Thyroid gland (tissue), 4 donors: ENCODE data around the gene MAN2A2. TPM values are rescaled to one million over a fixed set of nuclear protein-coding genes. Genes with fewer than 3 reads are reported as not detected.
"Not testable (repeated sequence)": the region's sequence is repeated elsewhere in the genome, so short reads cannot be mapped to it uniquely, and the experiment has no call there.

ENCODE experiments used
- DNase-seq, 2 donors: peaks; one replicate each; pipeline ENCODE4 v3.0.0-alpha.2; 2019
- H3K27ac ChIP-seq, 3 donors: fragments of 200-600 bp; sonication (generic); 1 replicate in 2 of 3; 2 replicates in 1 of 3; pipeline ENCODE4 v1.5.1; 2016 to 2019; ENCODE audit warnings: mild to moderate bottlenecking in 1 of 3, moderate library complexity in 1 of 3
- H3K27me3 ChIP-seq: fragments of 200-600 bp; sonication (generic); one replicate; pipeline ENCODE4 v1.5.1; 2019
- H3K36me3 ChIP-seq, 2 donors: fragments of 200-600 bp; sonication (generic); one replicate each; pipeline ENCODE4 v1.5.1; 2016 to 2019
- H3K4me1 ChIP-seq, 2 donors: fragments of 200-600 bp; sonication (generic); one replicate each; pipeline ENCODE4 v1.5.1; 2017 to 2019
- H3K4me3 ChIP-seq, 3 donors: fragments of 200-600 bp; sonication (generic); replicated peaks in 1 of 3; 1 replicate in 2 of 3; 2 replicates in 1 of 3; pipeline ENCODE4 v1.5.1; 2016; ENCODE audit warnings: mild to moderate bottlenecking in 1 of 3
- H3K9me3 ChIP-seq: fragments of 200-600 bp; sonication (generic); one replicate; pipeline ENCODE4 v1.5.1; 2017
- POLR2A ChIP-seq, 2 donors: fragments of 450-650 bp; IDR thresholded peaks; one replicate each; pipeline ENCODE4 v1.6.1; 2017; ENCODE audit warnings: antibody characterized with exemption in 2 of 2, mild to moderate bottlenecking in 2 of 2, moderate library complexity in 1 of 2
- WGBS, 2 donors: methylation state at CpG; one replicate each; pipeline ENCODE4 v1.1.5; 2017; 5-methylcytosine and 5-hydroxymethylcytosine counted together
- intact Hi-C: fragments of 100-400 bp; cut with DNase I; formaldehyde crosslinking; loops from one replicate; pipeline ENCODE4 v1.15.1; 2023
- total RNA-seq, 4 donors: library from RNA; depleted of rRNA; stranded (reverse); fragments of >200 nt; gene quantifications; one replicate each; pipeline ENCODE4 v1.2.3, GENCODE V29; 2016
- TF ChIP-seq, protein P1 (sequence below), 6 experiments: fragments of 200-600 bp in 3 of 6; fragments of 450-650 bp in 3 of 6; sonication (generic) in 3 of 6; IDR thresholded peaks; one replicate each; pipeline ENCODE4 v1.5.1; 2016 to 2019; ENCODE audit warnings: antibody characterized with exemption in 6 of 6, mild to moderate bottlenecking in 2 of 6, inconsistent platforms in 1 of 6, moderate library complexity in 1 of 6

MAN2A2 gene
- total RNA-seq, 4 donors from 2014 or later: 30.1 to 129 (median 58.9) TPM

GRCh38 chr15:90918034-90918788 is 15.1 kb downstream of the MAN2A2 start:
- WGBS, 2 donors: 92 to 97% methylated on average over 23 of the region's 23 CpGs
- Histone ChIP-seq H3K27ac (no peak overlapping the region), H3K27me3 (no peaks in the 10 kb centered on the region), H3K4me1 (no peaks in the 10 kb centered on the region), H3K36me3 (peaks cover 78 to 81% of the 10 kb centered on the region in 2 donors), H3K4me3 (no peak overlapping the region), H3K9me3 (no peaks in the 10 kb centered on the region)
- TF ChIP-seq POLR2A (IDR thresholded peaks at IDR 0.05): no peak
- TF ChIP-seq, protein P1, sequence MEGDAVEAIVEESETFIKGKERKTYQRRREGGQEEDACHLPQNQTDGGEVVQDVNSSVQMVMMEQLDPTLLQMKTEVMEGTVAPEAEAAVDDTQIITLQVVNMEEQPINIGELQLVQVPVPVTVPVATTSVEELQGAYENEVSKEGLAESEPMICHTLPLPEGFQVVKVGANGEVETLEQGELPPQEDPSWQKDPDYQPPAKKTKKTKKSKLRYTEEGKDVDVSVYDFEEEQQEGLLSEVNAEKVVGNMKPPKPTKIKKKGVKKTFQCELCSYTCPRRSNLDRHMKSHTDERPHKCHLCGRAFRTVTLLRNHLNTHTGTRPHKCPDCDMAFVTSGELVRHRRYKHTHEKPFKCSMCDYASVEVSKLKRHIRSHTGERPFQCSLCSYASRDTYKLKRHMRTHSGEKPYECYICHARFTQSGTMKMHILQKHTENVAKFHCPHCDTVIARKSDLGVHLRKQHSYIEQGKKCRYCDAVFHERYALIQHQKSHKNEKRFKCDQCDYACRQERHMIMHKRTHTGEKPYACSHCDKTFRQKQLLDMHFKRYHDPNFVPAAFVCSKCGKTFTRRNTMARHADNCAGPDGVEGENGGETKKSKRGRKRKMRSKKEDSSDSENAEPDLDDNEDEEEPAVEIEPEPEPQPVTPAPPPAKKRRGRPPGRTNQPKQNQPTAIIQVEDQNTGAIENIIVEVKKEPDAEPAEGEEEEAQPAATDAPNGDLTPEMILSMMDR (IDR thresholded peaks at IDR 0.05): no peak
- intact Hi-C loops: no loop called here
- DNase-seq: no peak

- WGBS, 2 donors: 94 to 98% methylated on average over 6 of the region's 6 CpGs
- intact Hi-C loops: no loop called here
- no peak for TF ChIP-seq POLR2A (IDR thresholded peaks at IDR 0.05)
- TF ChIP-seq, protein P1 (IDR thresholded peaks at IDR 0.05): no peak
- Histone ChIP-seq H3K27ac (no peak overlapping the region), H3K9me3 (no peaks in the 10 kb centered on the region), H3K36me3 (peaks cover 72 to 75% of the 10 kb centered on the region in 2 donors), H3K27me3 (no peaks in the 10 kb centered on the region), H3K4me3 (no peak overlapping the region), H3K4me1 (no peaks in the 10 kb centered on the region)
- no peak for DNase-seq
Observed at GRCh38 chr15:90918835-90919234, 15.7 kb downstream of the MAN2A2 start.

DNA sequence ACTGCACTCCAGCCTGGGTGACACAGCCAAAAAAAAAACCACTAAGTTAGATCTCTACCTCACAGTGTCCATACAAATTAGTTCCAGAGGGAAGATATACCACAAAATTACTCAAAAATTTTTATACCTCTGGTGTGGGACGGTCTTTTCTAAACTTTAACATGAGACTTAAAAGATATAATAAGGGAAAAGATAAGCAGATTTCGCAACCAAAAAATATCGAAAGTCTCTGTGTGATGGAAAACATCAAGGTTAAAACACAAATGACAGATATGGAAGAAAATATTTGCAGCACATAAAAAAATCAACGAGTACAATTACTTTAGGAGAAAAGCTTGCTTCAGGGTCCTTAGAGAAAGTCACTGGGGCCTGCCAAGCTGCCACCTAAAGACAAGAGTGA is 18.8 kb downstream of the MAN2A2 start:
- peaks cover 46 to 47% of the 10 kb centered on the region in 2 donors for H3K36me3 ChIP-seq

GRCh38 chr15:90922712-90923322 is 19.7 kb downstream of the MAN2A2 start:
- intact Hi-C loops, H3K4me3 ChIP-seq, DNase-seq, H3K27ac ChIP-seq, H3K27me3 ChIP-seq, H3K9me3 ChIP-seq, H3K4me1 ChIP-seq: not testable (repeated sequence)
- peaks cover 37 to 38% of the 10 kb centered on the region in 2 donors for H3K36me3 ChIP-seq
- 87 to 93% methylated on average over 7 of the region's 7 CpGs for WGBS, 2 donors

More for the DNA sequence above, 18.8 kb downstream of the MAN2A2 start:
- Histone ChIP-seq H3K9me3 (no peaks in the 10 kb centered on the region), H3K27ac (no peak overlapping the region), H3K4me1 (no peaks in the 10 kb centered on the region), H3K27me3 (no peaks in the 10 kb centered on the region), H3K4me3 (no peak overlapping the region)
- 88 to 93% methylated on average over 4 of the region's 4 CpGs for WGBS, 2 donors
- no peak for DNase-seq
- no peak for TF ChIP-seq POLR2A (IDR thresholded peaks at IDR 0.05)
- intact Hi-C loops: no loop called here

DNA sequence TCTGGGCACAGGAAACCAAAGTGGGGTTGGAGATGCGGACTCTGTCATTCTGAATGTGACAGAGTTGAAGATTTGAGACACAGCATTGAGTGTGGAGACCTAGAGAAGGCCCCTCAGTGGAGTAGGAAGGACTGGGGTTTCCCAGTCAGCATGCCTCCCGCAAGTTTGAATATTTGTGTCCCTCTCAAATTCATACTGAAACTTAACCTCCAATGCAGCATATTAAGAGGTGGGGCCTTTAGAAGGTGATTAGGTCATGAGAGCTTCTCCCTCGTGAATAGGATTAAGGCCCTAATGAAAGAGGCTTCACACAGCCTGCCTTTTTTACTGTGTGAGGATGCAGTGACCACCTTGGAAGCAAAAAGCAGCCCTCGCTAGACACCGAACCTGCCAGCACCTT is 21.3 kb downstream of the MAN2A2 start:
- intact Hi-C loops: no loop called here

DNA sequence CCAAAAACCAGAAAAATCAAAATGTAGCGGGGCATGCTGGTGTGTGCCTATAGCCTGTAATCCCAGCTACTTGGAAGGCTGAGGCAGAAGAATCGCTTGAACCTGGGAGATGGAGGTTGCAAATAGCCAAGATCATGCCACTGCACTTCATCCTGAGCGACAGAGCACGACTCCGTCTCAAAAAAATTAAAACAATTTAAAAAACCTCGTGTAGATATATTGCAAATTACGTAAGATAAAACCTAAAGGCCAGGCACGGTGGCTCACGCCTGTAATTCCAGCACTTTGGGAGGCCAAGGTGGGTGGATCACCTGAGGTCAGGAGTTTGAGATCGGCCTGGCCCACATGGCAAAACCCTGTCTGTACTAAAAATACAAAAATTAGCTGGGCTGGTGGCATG is 23.7 kb downstream of the MAN2A2 start:
- intact Hi-C loops, H3K27ac ChIP-seq, H3K27me3 ChIP-seq, H3K9me3 ChIP-seq, H3K36me3 ChIP-seq, H3K4me3 ChIP-seq, DNase-seq: not testable (repeated sequence)
- WGBS, 2 donors: 92 to 94% methylated on average over 10 of the region's 10 CpGs
- peaks cover 9 to 15% of the 10 kb centered on the region in 2 donors for H3K4me1 ChIP-seq

More for the DNA sequence above, 21.3 kb downstream of the MAN2A2 start:
- TF ChIP-seq, protein P1 (IDR thresholded peaks at IDR 0.05): no peak
- no peak for TF ChIP-seq POLR2A (IDR thresholded peaks at IDR 0.05)
- Histone ChIP-seq H3K27ac (no peak overlapping the region), H3K4me3 (no peak overlapping the region), H3K4me1 (no peaks in the 10 kb centered on the region), H3K27me3 (no peaks in the 10 kb centered on the region), H3K9me3 (no peaks in the 10 kb centered on the region), H3K36me3 (peaks cover 21 to 23% of the 10 kb centered on the region in 2 donors)
- 82 to 88% methylated on average over 5 of the region's 5 CpGs for WGBS, 2 donors
- no peak for DNase-seq

DNA sequence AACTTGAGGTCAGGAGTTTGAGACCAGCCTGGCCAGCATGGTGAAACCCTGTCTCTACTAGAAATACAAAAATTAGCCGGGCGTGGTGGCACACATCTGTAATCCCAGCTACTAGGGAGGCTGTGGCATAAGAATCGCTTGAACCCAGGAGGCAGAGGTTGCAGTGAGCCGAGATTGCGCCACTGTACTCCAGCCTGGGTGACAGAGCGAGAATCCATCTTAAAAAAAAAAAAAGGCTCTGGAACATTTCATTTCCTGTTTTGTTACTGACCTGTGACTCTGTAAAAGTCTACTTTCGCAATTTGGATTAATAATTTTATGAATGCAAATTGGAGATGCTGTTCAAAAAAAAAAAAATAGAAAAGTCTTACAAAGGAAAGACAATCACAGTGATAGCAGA is 25.0 kb downstream of the MAN2A2 start:
- H3K27me3 ChIP-seq, H3K36me3 ChIP-seq, H3K9me3 ChIP-seq, DNase-seq, H3K4me3 ChIP-seq, H3K27ac ChIP-seq, intact Hi-C loops: not testable (repeated sequence)
- peaks cover 9 to 23% of the 10 kb centered on the region in 2 donors for H3K4me1 ChIP-seq
- 94 to 95% methylated on average over 7 of the region's 7 CpGs for WGBS, 2 donors
